SK-MEL-5 (cell line): ENCODE results near the gene SCGB3A2. TPM values are rescaled to one million over a fixed set of nuclear protein-coding genes. Genes with fewer than 3 reads are reported as not detected.

Experiments
- DNase-seq: peaks from one replicate; pipeline ENCODE4 v3.0.0-alpha.2; 2016; ENCODE audit warnings: low read depth, low spot score
- in situ Hi-C: cut with HindIII; loops from 2 replicates; pipeline ENCODE4 v1.10.0; 2016; ENCODE audit warnings: low sequenced_read_pairs, high pct_unique_total_duplicates, low pct_unique_long_range_greater_than_20kb
- total RNA-seq: library from RNA; depleted of rRNA; stranded (reverse); fragments of >200 nt; shearing (Covaris generic); gene quantifications from 2 replicates; pipeline ENCODE4 v1.2.3, GENCODE V29; 2014; rRNA removed

SCGB3A2 gene
- total RNA-seq, 1 experiment from 2014 or later: not detected

DNA sequence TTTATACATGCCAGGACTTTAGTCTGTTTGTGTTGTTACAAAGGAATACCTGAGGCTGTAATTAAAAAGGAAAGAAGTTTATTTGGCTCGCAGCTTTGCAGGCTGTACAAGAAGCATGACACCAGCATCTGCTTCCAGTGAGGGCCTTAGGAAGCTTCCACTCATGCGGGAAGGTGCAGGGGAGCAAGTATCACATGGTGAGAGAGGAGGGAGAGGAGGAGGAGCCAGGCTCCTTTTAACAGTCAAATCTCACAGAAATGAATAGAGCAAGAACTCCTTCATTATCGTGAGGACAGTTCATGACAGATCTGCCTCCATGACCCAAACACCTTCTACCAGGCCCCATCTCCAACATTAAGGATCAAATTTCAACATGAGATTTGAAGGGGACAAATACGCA lies 46.5 kb downstream of the SCGB3A2 start:
- no peak for DNase-seq
- in situ Hi-C loops: no loop called here

DNA sequence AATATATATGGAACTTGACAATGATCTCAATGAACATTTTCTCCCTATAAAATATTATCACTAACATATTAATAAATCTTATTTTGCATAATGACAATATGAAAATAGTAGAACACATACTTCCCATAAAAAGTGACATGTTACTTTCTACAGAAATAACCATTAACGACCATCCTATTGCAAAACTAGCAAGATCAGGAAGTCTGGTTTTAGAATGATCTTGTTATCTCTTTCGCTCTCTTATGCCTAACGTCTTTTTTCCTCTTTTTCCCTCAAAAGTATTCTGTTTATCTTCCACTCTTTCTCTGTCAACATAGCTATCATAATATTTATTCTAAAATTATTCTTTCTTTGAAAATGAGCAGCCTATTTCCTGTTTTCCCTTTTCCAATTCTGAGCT lies 49.4 kb downstream of the SCGB3A2 start:
- DNase-seq: no peak
- in situ Hi-C loops: no loop called here

DNA sequence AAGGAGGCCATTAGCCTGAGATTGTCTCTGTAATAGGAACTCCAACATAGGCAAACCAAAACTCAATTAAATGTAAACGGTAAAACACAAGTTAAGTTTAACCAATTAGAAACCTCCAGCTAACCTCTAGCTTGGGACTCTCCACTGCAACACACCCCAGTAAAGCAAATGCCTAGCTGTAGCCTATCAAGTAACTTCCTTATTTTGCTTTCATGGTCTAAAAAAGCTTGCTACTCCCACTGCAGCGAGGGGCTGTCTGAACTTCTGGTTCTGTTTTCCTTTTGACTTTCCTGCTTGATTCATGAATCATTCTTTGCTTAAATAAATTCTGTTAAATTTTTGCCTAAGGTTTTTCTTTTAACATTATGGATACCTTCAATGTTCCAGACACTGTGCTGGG lies 52.3 kb downstream of the SCGB3A2 start:
- DNase-seq: no peak
- in situ Hi-C loops: loop anchor here (10.0 kb wide), 1 partner anchor 46 kb away; no protein-coding TSS in a partner anchor

Other genes with a start within 250 kb of the SCGB3A2 start
- gene JAKMIP2, start 96.0 kb upstream of the SCGB3A2 start, total RNA-seq: 0.03 and 0.05 TPM in 2 replicates
- 12.1 and 13.5 TPM in 2 replicates for gene SPINK1, start 47.0 kb upstream of the SCGB3A2 start, total RNA-seq
- gene C5orf46, start 27.8 kb downstream of the SCGB3A2 start, total RNA-seq: not detected in 2 replicates
- 0.13 and 0.45 TPM in 2 replicates for gene SPINK5, start 185.3 kb downstream of the SCGB3A2 start, total RNA-seq